GM12878 (cell line): Measurements from ENCODE around the gene MAN2A2. TPM values are rescaled to one million over a fixed set of nuclear protein-coding genes. Genes with fewer than 3 reads are reported as not detected.

Experiments
- ATAC-seq: fragments of 200-7000 bp; cut with Tn5 transposase; 3 replicates; pipeline ENCODE4 v1.9.1; 2020; ENCODE audit warnings: mild to moderate bottlenecking, moderate library complexity
- BruUV-seq: library from RNA; stranded (reverse); fragments of 400-500 nt; replicated peaks from 2 replicates; lab custom pipeline; 2021; lab: Mats Ljungman, UMichigan
- CTCF ChIA-PET: fragments of 300-600 bp; sonication (Branson Sonifier 250); formaldehyde crosslinking; extraction: SDS; loops from one replicate; lab custom pipeline; 2021; ENCODE audit warnings: inconsistent platforms; lab: Yijun Ruan, JAX
- POLR2A ChIA-PET: fragments of 350-600 bp; formaldehyde crosslinking; extraction: SDS; loops from one replicate; lab custom pipeline; 2021; ENCODE audit warnings: inconsistent platforms; lab: Charles Lee
- RAD21 ChIA-PET: fragments of 300-600 bp; sonication (Branson Sonifier 250); formaldehyde crosslinking; loops from one replicate; lab custom pipeline; 2023; ENCODE audit warnings: antibody characterized with exemption; ENCODE audit not compliant: unreplicated experiment; lab: Charles Lee
- SMC1A ChIA-PET: fragments of 300-600 bp; sonication (Branson Sonifier 250); formaldehyde crosslinking; loops from one replicate; lab custom pipeline; 2023; ENCODE audit not compliant: unreplicated experiment, uncharacterized antibody; lab: Charles Lee
- DNase-seq: peaks from one replicate; pipeline ENCODE4 v3.0.0-alpha.2; 2011; ENCODE audit warnings: low read depth, low spot score
- FAIRE-seq: peaks from 3 replicates; lab custom pipeline; 2011; peaks lifted over from hg19 to GRCh38; lab: Jason Lieb, UNC
- H2AFZ ChIP-seq: 2 replicates; pipeline ENCODE4 v1.6.0; 2011; ENCODE audit warnings: low read depth, low read length, control low read depth; ENCODE audit not compliant: control insufficient read depth
- H3K27ac ChIP-seq: 2 replicates; pipeline ENCODE4 v1.5.1; 2011; ENCODE audit warnings: control low read depth; ENCODE audit not compliant: control insufficient read depth, insufficient read depth
- H3K27me3 ChIP-seq, 2 experiments: replicated peaks in 1 of 2; 2 replicates each; pipeline versions ENCODE4 v1.6.0 to v1.6.1; 2011; ENCODE audit warnings: low read length in 1 of 2; ENCODE audit not compliant: control insufficient read depth in 2 of 2, insufficient read depth in 2 of 2
- H3K36me3 ChIP-seq, 2 experiments: 2 replicates each; pipeline ENCODE4 v1.5.1; 2011; ENCODE audit warnings: low read length in 1 of 2; ENCODE audit not compliant: control insufficient read depth in 2 of 2, insufficient read depth in 2 of 2
- H3K4me1 ChIP-seq: 2 replicates; pipeline ENCODE4 v1.6.1; 2011; ENCODE audit warnings: mild to moderate bottlenecking, low read length, moderate library complexity, mixed read lengths; ENCODE audit not compliant: control insufficient read depth, insufficient read depth
- H3K4me2 ChIP-seq: 2 replicates; pipeline ENCODE4 v1.6.0; 2011; ENCODE audit warnings: control low read depth; ENCODE audit not compliant: control insufficient read depth, insufficient read depth
- H3K4me3 ChIP-seq: fragments of 200-600 bp; sonication (generic); 2 replicates; pipeline ENCODE4 v1.5.1; 2016
- H3K79me2 ChIP-seq: 2 replicates; pipeline ENCODE4 v1.6.0; 2011; ENCODE audit warnings: low read length; ENCODE audit not compliant: control insufficient read depth, insufficient read depth
- H3K9ac ChIP-seq: 2 replicates; pipeline ENCODE4 v1.8.0; 2011; ENCODE audit warnings: low read length, control low read depth, mixed read lengths; ENCODE audit not compliant: control insufficient read depth, insufficient read depth
- H3K9me3 ChIP-seq: replicated peaks from 3 replicates; pipeline ENCODE4 v1.5.1; 2011; ENCODE audit warnings: mild to moderate bottlenecking, low read length; ENCODE audit not compliant: control insufficient read depth, insufficient read depth
- H4K20me1 ChIP-seq: 2 replicates; pipeline ENCODE4 v1.6.0; 2011; ENCODE audit not compliant: control insufficient read depth, insufficient read depth
- CBX3 ChIP-seq: fragments of 200-600 bp; sonication (generic); IDR thresholded peaks from 2 replicates; pipeline ENCODE4 v1.6.1; 2016; ENCODE audit warnings: low read depth, borderline replicate concordance
- DPF2 ChIP-seq: fragments of 450-650 bp; IDR thresholded peaks from 2 replicates; pipeline ENCODE4 v1.6.1; 2017; ENCODE audit warnings: mild to moderate bottlenecking
- IKZF1 ChIP-seq: fragments of 450-650 bp; conservative IDR thresholded peaks from 2 replicates; pipeline ENCODE4 v1.6.1; 2017; ENCODE audit warnings: antibody characterized with exemption, mild to moderate bottlenecking
- NBN ChIP-seq: fragments of 450-650 bp; IDR thresholded peaks from 2 replicates; pipeline ENCODE4 v1.6.1; 2016
- NFYA ChIP-seq: IDR thresholded peaks from 2 replicates; pipeline ENCODE4 v1.6.1; 2011; ENCODE audit warnings: low read depth, mild to moderate bottlenecking, low read length, improper control_type of control experiment, borderline replicate concordance
- NRF1 ChIP-seq: conservative IDR thresholded peaks from 2 replicates; pipeline ENCODE4 v1.6.1; 2011; ENCODE audit warnings: mild to moderate bottlenecking, low read depth, low read length, improper control_type of control experiment
- PAX8 ChIP-seq: fragments of 450-650 bp; IDR thresholded peaks from 2 replicates; pipeline ENCODE4 v1.6.1; 2017; ENCODE audit warnings: mild to moderate bottlenecking, moderate library complexity
- PKNOX1 ChIP-seq: fragments of 450-650 bp; IDR thresholded peaks from 2 replicates; pipeline ENCODE4 v1.6.1; 2016; ENCODE audit warnings: mild to moderate bottlenecking
- POU2F2 ChIP-seq: IDR thresholded peaks from 3 replicates; pipeline ENCODE4 v1.6.1; 2011; ENCODE audit warnings: low read depth, mild to moderate bottlenecking, low read length, borderline replicate concordance
- RAD21 ChIP-seq: IDR thresholded peaks from 2 replicates; pipeline ENCODE4 v1.6.1; 2011; ENCODE audit warnings: mild to moderate bottlenecking, low read depth, low read length, moderate library complexity; ENCODE audit not compliant: insufficient read depth
- RB1 ChIP-seq: fragments of 450-650 bp; formaldehyde crosslinking; IDR thresholded peaks from 2 replicates; pipeline ENCODE4 v1.6.1; 2017; ENCODE audit warnings: mild to moderate bottlenecking, borderline replicate concordance
- RELA ChIP-seq: fragments of 450-650 bp; IDR thresholded peaks from 2 replicates; pipeline ENCODE4 v1.8.0; 2014; ENCODE audit warnings: borderline replicate concordance; ENCODE audit not compliant: partially characterized antibody
- RUNX3 ChIP-seq: IDR thresholded peaks from 2 replicates; pipeline ENCODE4 v1.6.1; 2012; ENCODE audit warnings: low read length, inconsistent platforms
- SMC3 ChIP-seq: IDR thresholded peaks from 2 replicates; pipeline ENCODE4 v1.6.1; 2011; ENCODE audit warnings: low read length, improper control_type of control experiment, borderline replicate concordance
- ZZZ3 ChIP-seq: IDR thresholded peaks from 2 replicates; pipeline ENCODE4 v1.6.1; 2011; ENCODE audit warnings: low read depth; ENCODE audit not compliant: control insufficient read depth, insufficient read length
- WGBS: methylation state at CpG from one replicate; pipeline ENCODE4 v1.1.6; 2016; ENCODE audit warnings: low lambda C conversion rate; ENCODE audit not compliant: insufficient replicate concordance, insufficient coverage; ENCODE audit errors: missing lambda C conversion rate; 5-methylcytosine and 5-hydroxymethylcytosine counted together
- in situ Hi-C: fragments of 300-500 bp; cut with MboI; formaldehyde crosslinking; loops from 9 replicates; pipeline ENCODE4 v1.14.3; 2018; ENCODE audit warnings: mixed read lengths
- intact Hi-C: fragments of 100-400 bp; cut with micrococcal nuclease; formaldehyde crosslinking; loops from one replicate; pipeline ENCODE4 v1.14.2; 2022; ENCODE audit not compliant: unreplicated experiment
- polyA plus RNA-seq, 11 experiments: library from polyadenylated mRNA; depleted of rRNA in 4 of 11; unstranded in 6 of 11; stranded (reverse) in 5 of 11; fragments of >200 nt; fragmentation: Nextera tagmentation in 4 of 11; fragmentation: Illumina TruSeq in 1 of 11; extraction: Ambion mirVana in 4 of 11; extraction: Trizol in 1 of 11; gene quantifications; 1 replicate in 1 of 11; 2 replicates in 10 of 11; pipeline versions ENCODE4 v1.2.1 to v1.2.3, GENCODE V29; 2011 to 2016; ENCODE audit warnings: inconsistent platforms in 2 of 11, missing spikeins in 2 of 11, low read depth in 1 of 11
- total RNA-seq, 4 experiments: library from RNA; depleted of rRNA in 3 of 4; stranded (reverse); fragments of >200 nt in 3 of 4; fragmentation: Illumina TruSeq in 1 of 4; extraction: Trizol in 1 of 4; gene quantifications; 2 replicates each; pipeline versions ENCODE4 v1.2.1 to v1.2.3, GENCODE V29; 2013 to 2021
- TF ChIP-seq, protein P1 (sequence below): fragments of 150-350 bp; IDR thresholded peaks from 2 replicates; pipeline ENCODE4 v1.6.1; 2014; ENCODE audit warnings: mild to moderate bottlenecking, low read depth, low read length
- TF ChIP-seq, protein P2 (sequence below): fragments of 450-650 bp; formaldehyde crosslinking; IDR thresholded peaks from 2 replicates; pipeline ENCODE4 v1.4.0; 2022; ENCODE audit warnings: mild to moderate bottlenecking, moderate library complexity

The MAN2A2 gene
- total and polyA plus RNA-seq, 10 of the 15 experiments (the other 5 are each of a cell fraction or from before 2014, with no cell fraction given) = 4.2 to 79.4 (median 23.2) TPM

- peaks cover 0 to 4% of the 10 kb centered on the region in 2 experiments; a peak in 3 of 4 replicates for H3K36me3 ChIP-seq
- peak overlapping the region; percentile 79 for H3K4me3 ChIP-seq
- CTCF ChIA-PET = interaction anchor here (0.7 to 18.1 kb wide), 42 partner anchors 9 to 723 kb away, joined by 3 to 480 read pairs (median 4); partner anchors contain the start of genes FES, MAN2A2, RCCD1 and VPS33B
- no peaks in the 10 kb centered on the region for H3K27me3 ChIP-seq
- H4K20me1 ChIP-seq = no peaks in the 10 kb centered on the region; the same call in 1 of the 2 replicates
- no TSS peak for BruUV-seq
- H3K4me2 ChIP-seq = peak overlapping the region; percentile 91
- intact Hi-C loops = loop anchor here (1.0 to 10.0 kb wide), 5 partner anchors 32 to 292 kb away; partner anchors contain the start of gene BLM
- peak; percentile 59 for ATAC-seq
- WGBS = under 1% methylated on average over 19 of the region's 19 CpGs
- no peaks in the 10 kb centered on the region for H3K9me3 ChIP-seq
- in situ Hi-C loops = no loop called here
- H3K27ac ChIP-seq = no peak overlapping the region
- RAD21 ChIA-PET = interaction anchor here (0.7 to 7.2 kb wide), 18 partner anchors 9 to 701 kb away, joined by 3 to 193 read pairs (median 4); partner anchors contain the start of genes BLM, CIB1, FES and GDPGP1
- peak overlapping the region; percentile 20; the same call in 1 of the 2 replicates for H3K9ac ChIP-seq
- peaks cover 26% of the 10 kb centered on the region for H3K79me2 ChIP-seq
- peaks cover 31% of the 10 kb centered on the region for H3K4me1 ChIP-seq
- DNase-seq = peak; percentile 43
- SMC1A ChIA-PET = interaction anchor here (1.0 to 9.2 kb wide), 15 partner anchors 12 to 628 kb away, joined by 3 to 225 read pairs (median 6); partner anchors contain the start of genes CRTC3, MAN2A2 and RCCD1
- POLR2A ChIA-PET = interaction anchor here (0.6 to 7.0 kb wide), 14 partner anchors 9 to 270 kb away, joined by 3 to 113 read pairs (median 4); partner anchors contain the start of genes MAN2A2 and RCCD1
- peak overlapping the region; percentile 91 for H2AFZ ChIP-seq
- FAIRE-seq = peak; percentile 92
- no peak for TF ChIP-seq POU2F2
- peak; percentile 39 for TF ChIP-seq PKNOX1
- TF ChIP-seq RUNX3 = no peak
- no peak for TF ChIP-seq NFYA
- peak; percentile 85 for TF ChIP-seq RAD21
- no peak for TF ChIP-seq NRF1
- TF ChIP-seq, protein P1, sequence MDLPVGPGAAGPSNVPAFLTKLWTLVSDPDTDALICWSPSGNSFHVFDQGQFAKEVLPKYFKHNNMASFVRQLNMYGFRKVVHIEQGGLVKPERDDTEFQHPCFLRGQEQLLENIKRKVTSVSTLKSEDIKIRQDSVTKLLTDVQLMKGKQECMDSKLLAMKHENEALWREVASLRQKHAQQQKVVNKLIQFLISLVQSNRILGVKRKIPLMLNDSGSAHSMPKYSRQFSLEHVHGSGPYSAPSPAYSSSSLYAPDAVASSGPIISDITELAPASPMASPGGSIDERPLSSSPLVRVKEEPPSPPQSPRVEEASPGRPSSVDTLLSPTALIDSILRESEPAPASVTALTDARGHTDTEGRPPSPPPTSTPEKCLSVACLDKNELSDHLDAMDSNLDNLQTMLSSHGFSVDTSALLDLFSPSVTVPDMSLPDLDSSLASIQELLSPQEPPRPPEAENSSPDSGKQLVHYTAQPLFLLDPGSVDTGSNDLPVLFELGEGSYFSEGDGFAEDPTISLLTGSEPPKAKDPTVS = no peak
- TF ChIP-seq ZZZ3 = no peak
- peak; percentile 42; the same call in 1 of the 2 replicates for TF ChIP-seq RB1
- TF ChIP-seq DPF2 = no peak
- peak; percentile 62; the same call in 1 of the 2 replicates for TF ChIP-seq NBN
- peak; percentile 65 for TF ChIP-seq SMC3
- TF ChIP-seq PAX8 = no peak
- TF ChIP-seq CBX3 = no peak
- TF ChIP-seq, protein P2, sequence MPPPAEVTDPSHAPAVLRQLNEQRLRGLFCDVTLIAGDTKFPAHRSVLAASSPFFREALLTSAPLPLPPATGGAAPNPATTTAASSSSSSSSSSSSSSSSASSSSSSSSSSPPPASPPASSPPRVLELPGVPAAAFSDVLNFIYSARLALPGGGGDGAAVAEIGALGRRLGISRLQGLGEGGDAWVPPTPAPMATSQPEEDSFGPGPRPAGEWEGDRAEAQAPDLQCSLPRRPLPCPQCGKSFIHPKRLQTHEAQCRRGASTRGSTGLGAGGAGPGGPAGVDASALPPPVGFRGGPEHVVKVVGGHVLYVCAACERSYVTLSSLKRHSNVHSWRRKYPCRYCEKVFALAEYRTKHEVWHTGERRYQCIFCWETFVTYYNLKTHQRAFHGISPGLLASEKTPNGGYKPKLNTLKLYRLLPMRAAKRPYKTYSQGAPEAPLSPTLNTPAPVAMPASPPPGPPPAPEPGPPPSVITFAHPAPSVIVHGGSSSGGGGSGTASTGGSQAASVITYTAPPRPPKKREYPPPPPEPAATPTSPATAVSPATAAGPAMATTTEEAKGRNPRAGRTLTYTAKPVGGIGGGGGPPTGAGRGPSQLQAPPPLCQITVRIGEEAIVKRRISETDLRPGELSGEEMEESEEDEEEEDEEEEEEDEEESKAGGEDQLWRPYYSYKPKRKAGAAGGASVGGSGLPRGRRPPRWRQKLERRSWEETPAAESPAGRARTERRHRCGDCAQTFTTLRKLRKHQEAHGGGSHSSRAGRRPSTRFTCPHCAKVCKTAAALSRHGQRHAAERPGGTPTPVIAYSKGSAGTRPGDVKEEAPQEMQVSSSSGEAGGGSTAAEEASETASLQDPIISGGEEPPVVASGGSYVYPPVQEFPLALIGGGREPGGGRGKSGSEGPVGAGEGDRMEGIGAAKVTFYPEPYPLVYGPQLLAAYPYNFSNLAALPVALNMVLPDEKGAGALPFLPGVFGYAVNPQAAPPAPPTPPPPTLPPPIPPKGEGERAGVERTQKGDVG = no peak
- TF ChIP-seq IKZF1 = 0 out of 2 replicates have a peak, but pooled peaks have one; percentile 14
- peak; percentile 14 for TF ChIP-seq RELA
Observed at GRCh38 chr15:90934256-90934948, 31.3 kb downstream of the MAN2A2 start.
